HepG2 (cell line): ENCODE results near the gene SRCIN1. TPM values are rescaled to one million over a fixed set of nuclear protein-coding genes. Genes with fewer than 3 reads are reported as not detected.

ENCODE experiments used
- ATAD3A ChIP-seq: sonication (generic); formaldehyde crosslinking; IDR thresholded peaks from 2 replicates; pipeline ENCODE4 v1.4.0; 2020; ENCODE audit warnings: missing genetic modification reagents
- E2F5 ChIP-seq: sonication (generic); formaldehyde crosslinking; conservative IDR thresholded peaks from 2 replicates; pipeline ENCODE4 v1.4.0; 2020; ENCODE audit warnings: missing genetic modification reagents
- EZH2 ChIP-seq: conservative IDR thresholded peaks from 2 replicates; pipeline ENCODE4 v1.6.1; 2012; ENCODE audit warnings: mild to moderate bottlenecking, low read depth, low read length, moderate library complexity
- HES4 ChIP-seq: sonication (generic); formaldehyde crosslinking; IDR thresholded peaks from 2 replicates; pipeline ENCODE4 v1.9.0; 2021; ENCODE audit warnings: mild to moderate bottlenecking, missing genetic modification reagents, borderline replicate concordance
- HOXD1 ChIP-seq: sonication (generic); formaldehyde crosslinking; IDR thresholded peaks from 2 replicates; pipeline ENCODE4 v1.5.0; 2020; ENCODE audit warnings: missing genetic modification reagents
- MATR3 ChIP-seq: sonication (generic); formaldehyde crosslinking; IDR thresholded peaks from 2 replicates; pipeline ENCODE4 v1.4.0; 2020; ENCODE audit warnings: missing genetic modification reagents
- SNAPC4 ChIP-seq: sonication (generic); formaldehyde crosslinking; IDR thresholded peaks from 2 replicates; pipeline ENCODE4 v1.4.0; 2020; ENCODE audit warnings: mild to moderate bottlenecking, missing genetic modification reagents
- TFDP1 ChIP-seq: IDR thresholded peaks from 2 replicates; pipeline ENCODE4 v1.6.1; 2016; ENCODE audit warnings: missing compliant biosample characterization, missing genetic modification reagents, borderline replicate concordance
- XRCC5 ChIP-seq: fragments of 200-400 bp; formaldehyde crosslinking; optimal IDR thresholded peaks from 2 replicates; pipeline ENCODE3; 2017; ENCODE audit warnings: mild to moderate bottlenecking, low read length
- ZNF264 ChIP-seq: sonication (generic); formaldehyde crosslinking; IDR thresholded peaks from 2 replicates; pipeline ENCODE4 v1.4.0; 2020; ENCODE audit warnings: missing genetic modification reagents
- ZNF562 ChIP-seq: sonication (generic); formaldehyde crosslinking; IDR thresholded peaks from 2 replicates; pipeline ENCODE4 v1.8.0; 2022; ENCODE audit warnings: missing genetic modification reagents, borderline replicate concordance
- ZNF577 ChIP-seq: sonication (generic); formaldehyde crosslinking; IDR thresholded peaks from 2 replicates; pipeline ENCODE4 v1.4.0; 2020; ENCODE audit warnings: mild to moderate bottlenecking, low read depth, missing genetic modification reagents, borderline replicate concordance
- ZNF614 ChIP-seq: IDR thresholded peaks from 2 replicates; pipeline ENCODE4 v1.6.1; 2018; ENCODE audit warnings: missing biosample characterization, missing genetic modification reagents, inconsistent platforms, borderline replicate concordance
- ZNF7 ChIP-seq: IDR thresholded peaks from 2 replicates; pipeline ENCODE4 v1.6.1; 2016; ENCODE audit warnings: missing biosample characterization, missing genetic modification reagents
- polyA plus RNA-seq, 8 experiments: library from polyadenylated mRNA; depleted of rRNA in 3 of 8; stranded (reverse) in 7 of 8; unstranded in 1 of 8; fragments of >200 nt; fragmentation: Illumina TruSeq in 4 of 8; extraction: Trizol in 4 of 8; gene quantifications; 2 replicates each; pipeline versions ENCODE4 v1.2.1 to v1.2.3, GENCODE V29; 2011 to 2016; ENCODE audit warnings: low read depth in 4 of 8, missing spikeins in 1 of 8, mixed read lengths in 1 of 8; ENCODE audit not compliant: insufficient read depth in 1 of 8
- total RNA-seq, 5 experiments: library from RNA; depleted of rRNA; stranded (reverse); fragments of >200 nt; fragmentation: Illumina TruSeq; extraction: Trizol; gene quantifications; 2 replicates each; pipeline ENCODE4 v1.2.3, GENCODE V29; 2016; ENCODE audit warnings: low read depth in 1 of 5
- TF ChIP-seq, protein P1 (sequence below): sonication (generic); formaldehyde crosslinking; IDR thresholded peaks from 2 replicates; pipeline ENCODE4 v1.5.1; 2020; ENCODE audit warnings: missing genetic modification reagents, mild to moderate bottlenecking, borderline replicate concordance
- TF ChIP-seq, protein P2 (sequence below): sonication (generic); formaldehyde crosslinking; IDR thresholded peaks from 2 replicates; pipeline ENCODE4 v1.4.0; 2020; ENCODE audit warnings: missing genetic modification reagents

SRCIN1 gene
- total and polyA plus RNA-seq, 2 of the 13 experiments (the other 11 are each of a cell fraction or from before 2014, with no cell fraction given): 1.2 to 9.6 TPM

DNA sequence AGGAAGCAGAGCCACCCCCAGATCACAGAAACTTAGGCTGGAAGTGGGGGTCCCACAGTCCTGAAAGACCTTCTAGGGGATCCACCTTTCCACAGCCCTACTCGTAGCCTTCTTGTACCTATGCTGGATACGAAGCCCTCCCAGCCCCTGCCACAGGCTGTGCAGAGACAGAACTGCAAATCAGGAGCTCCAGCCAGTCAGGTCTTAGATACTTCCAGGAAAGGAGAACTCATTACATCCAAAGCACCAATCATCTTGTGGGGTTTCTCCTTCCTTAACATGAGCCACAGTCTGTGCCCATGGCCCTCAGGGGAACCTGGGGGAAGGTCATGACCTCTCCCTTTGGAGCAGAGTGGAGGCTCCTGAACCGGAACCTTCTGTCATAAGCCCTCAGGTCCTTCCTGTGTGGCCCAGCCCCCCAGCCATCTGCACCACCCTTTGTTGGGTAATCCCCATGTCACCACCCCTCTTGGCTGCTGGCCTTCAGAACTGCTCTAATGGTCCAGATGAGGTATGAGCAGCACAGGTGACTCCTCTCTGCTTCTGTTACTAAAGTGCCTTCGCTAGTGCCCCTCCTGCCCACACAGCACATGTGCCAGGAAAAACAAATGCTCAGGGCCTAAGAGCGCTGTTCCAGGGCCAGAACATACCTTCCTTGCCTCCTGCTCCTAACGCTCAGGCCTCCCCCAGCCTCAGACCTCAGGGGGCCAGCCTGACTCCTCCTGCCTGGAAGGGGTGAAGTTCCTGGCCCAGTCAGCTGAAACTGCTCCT, 14.6 kb downstream of the SRCIN1 start (continued):
- TF ChIP-seq ZNF577: no peak
- no peak for TF ChIP-seq TFDP1
- TF ChIP-seq ZNF264 (CRISPR knock-in tag): no peak
- no peak for TF ChIP-seq HES4 (CRISPR knock-in tag)
- TF ChIP-seq ZNF562 (CRISPR knock-in tag): no peak
- no peak for TF ChIP-seq XRCC5
- TF ChIP-seq E2F5 (CRISPR knock-in tag): no peak
- TF ChIP-seq ZNF7 (CRISPR knock-in tag): no peak
- TF ChIP-seq EZH2: no peak
- TF ChIP-seq, protein P1, sequence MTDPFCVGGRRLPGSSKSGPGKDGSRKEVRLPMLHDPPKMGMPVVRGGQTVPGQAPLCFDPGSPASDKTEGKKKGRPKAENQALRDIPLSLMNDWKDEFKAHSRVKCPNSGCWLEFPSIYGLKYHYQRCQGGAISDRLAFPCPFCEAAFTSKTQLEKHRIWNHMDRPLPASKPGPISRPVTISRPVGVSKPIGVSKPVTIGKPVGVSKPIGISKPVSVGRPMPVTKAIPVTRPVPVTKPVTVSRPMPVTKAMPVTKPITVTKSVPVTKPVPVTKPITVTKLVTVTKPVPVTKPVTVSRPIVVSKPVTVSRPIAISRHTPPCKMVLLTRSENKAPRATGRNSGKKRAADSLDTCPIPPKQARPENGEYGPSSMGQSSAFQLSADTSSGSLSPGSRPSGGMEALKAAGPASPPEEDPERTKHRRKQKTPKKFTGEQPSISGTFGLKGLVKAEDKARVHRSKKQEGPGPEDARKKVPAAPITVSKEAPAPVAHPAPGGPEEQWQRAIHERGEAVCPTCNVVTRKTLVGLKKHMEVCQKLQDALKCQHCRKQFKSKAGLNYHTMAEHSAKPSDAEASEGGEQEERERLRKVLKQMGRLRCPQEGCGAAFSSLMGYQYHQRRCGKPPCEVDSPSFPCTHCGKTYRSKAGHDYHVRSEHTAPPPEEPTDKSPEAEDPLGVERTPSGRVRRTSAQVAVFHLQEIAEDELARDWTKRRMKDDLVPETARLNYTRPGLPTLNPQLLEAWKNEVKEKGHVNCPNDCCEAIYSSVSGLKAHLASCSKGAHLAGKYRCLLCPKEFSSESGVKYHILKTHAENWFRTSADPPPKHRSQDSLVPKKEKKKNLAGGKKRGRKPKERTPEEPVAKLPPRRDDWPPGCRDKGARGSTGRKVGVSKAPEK (CRISPR knock-in tag): no peak
- TF ChIP-seq ZNF614 (CRISPR knock-in tag): peak; percentile 72; the same call in 1 of the 2 replicates
- no peak for TF ChIP-seq ATAD3A
- no peak for TF ChIP-seq MATR3
- TF ChIP-seq HOXD1 (CRISPR knock-in tag): no peak
- TF ChIP-seq SNAPC4: no peak
- TF ChIP-seq, protein P2, sequence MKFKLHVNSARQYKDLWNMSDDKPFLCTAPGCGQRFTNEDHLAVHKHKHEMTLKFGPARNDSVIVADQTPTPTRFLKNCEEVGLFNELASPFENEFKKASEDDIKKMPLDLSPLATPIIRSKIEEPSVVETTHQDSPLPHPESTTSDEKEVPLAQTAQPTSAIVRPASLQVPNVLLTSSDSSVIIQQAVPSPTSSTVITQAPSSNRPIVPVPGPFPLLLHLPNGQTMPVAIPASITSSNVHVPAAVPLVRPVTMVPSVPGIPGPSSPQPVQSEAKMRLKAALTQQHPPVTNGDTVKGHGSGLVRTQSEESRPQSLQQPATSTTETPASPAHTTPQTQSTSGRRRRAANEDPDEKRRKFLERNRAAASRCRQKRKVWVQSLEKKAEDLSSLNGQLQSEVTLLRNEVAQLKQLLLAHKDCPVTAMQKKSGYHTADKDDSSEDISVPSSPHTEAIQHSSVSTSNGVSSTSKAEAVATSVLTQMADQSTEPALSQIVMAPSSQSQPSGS: 0 out of 2 replicates have a peak, but pooled peaks have one; percentile 51
